Limb (tissue), 2 donors: ENCODE data around the gene TPRN.

Source experiments
- DNase-seq, 2 donors: peaks; one replicate each; pipeline ENCODE4 v3.0.0-alpha.2; 2016; ENCODE audit errors: extremely low spot score in 2 of 2

TPRN gene

GRCh38 chr9:137225699-137226331 is 25.3 kb upstream of the TPRN start:
- peak in 1 of 2 donors; percentile 26 for DNase-seq

GRCh38 chr9:137224830-137225694 is 24.5 kb upstream of the TPRN start, which contains the start of gene CYSRT1:
TSS of gene CYSRT1 (plus strand) at chr9:137225174. CDS start at chr9:137225622, 448 bp downstream.
- peak in 1 of 2 donors; percentile 31 for DNase-seq

- peak; percentile 96 to 97 for DNase-seq
Measured at GRCh38 chr9:137223078-137223970, 22.8 kb upstream of the TPRN start.

GRCh38 chr9:137222190-137223077 is 21.9 kb upstream of the TPRN start, which contains the start of gene RNF208:
TSS of gene RNF208 (minus strand) at chr9:137222240. CDS start at chr9:137221212, 1,028 bp downstream.
- no peak for DNase-seq

GRCh38 chr9:137221506-137222111 is 21.1 kb upstream of the TPRN start:
- DNase-seq, result no peak

- DNase-seq, result no peak
Measured at GRCh38 chr9:137221095-137221505, 20.6 kb upstream of the TPRN start.

GRCh38 chr9:137220317-137221094 is 20.0 kb upstream of the TPRN start:
- no peak for DNase-seq

GRCh38 chr9:137219757-137220316 is 19.3 kb upstream of the TPRN start:
- no peak for DNase-seq

- no peak for DNase-seq
Measured at GRCh38 chr9:137218754-137219271, 18.3 kb upstream of the TPRN start.

GRCh38 chr9:137218212-137218753 is 17.7 kb upstream of the TPRN start:
- DNase-seq, result no peak

GRCh38 chr9:137217276-137218211 is 17.0 kb upstream of the TPRN start:
- no peak for DNase-seq

- DNase-seq, result no peak
Measured at GRCh38 chr9:137216188-137216965, 15.8 kb upstream of the TPRN start.

GRCh38 chr9:137215196-137215986 is 14.8 kb upstream of the TPRN start:
- DNase-seq, result no peak

- no peak for DNase-seq
Measured at GRCh38 chr9:137214620-137215019, 14.1 kb upstream of the TPRN start.

- DNase-seq, result no peak
Measured at GRCh38 chr9:137213160-137214060, 12.9 kb upstream of the TPRN start.
